Esophagus squamous epithelium (tissue), 4 donors: ENCODE measurements around the gene ZNF638.

Experiments
- CTCF ChIP-seq, 6 experiments: fragments of 450-650 bp in 4 of 6; fragments of 200-600 bp in 2 of 6; sonication (generic) in 2 of 6; IDR thresholded peaks; one replicate each; pipeline ENCODE4 v1.5.1; 2016 to 2019; ENCODE audit warnings: antibody characterized with exemption in 6 of 6, mild to moderate bottlenecking in 4 of 6, moderate library complexity in 4 of 6
- POLR2A ChIP-seq, 4 donors: fragments of 450-650 bp; IDR thresholded peaks; one replicate each; pipeline ENCODE4 v1.6.1; 2017; ENCODE audit warnings: antibody characterized with exemption in 4 of 4, mild to moderate bottlenecking in 4 of 4, moderate library complexity in 3 of 4

GRCh38 chr2:71474116-71474743 is 142.6 kb downstream of the ZNF638 start:
- TF ChIP-seq CTCF (IDR thresholded peaks at IDR 0.05) (no peak), POLR2A (IDR thresholded peaks at IDR 0.05) (no peak)
